Measurements from ENCODE around the gene RPL36AL.

The RPL36AL gene

GRCh38 chr14:49579841-49580240 lies 40.6 kb downstream of the RPL36AL start:
- DNase-seq = no peak

- DNase-seq = no peak
Measured at GRCh38 chr14:49578141-49578540, 42.3 kb downstream of the RPL36AL start.

GRCh38 chr14:49574038-49574437 lies 46.4 kb downstream of the RPL36AL start:
- no peak for DNase-seq

GRCh38 chr14:49569281-49569680 lies 51.1 kb downstream of the RPL36AL start:
- DNase-seq = no peak

Data from stimulated activated naive CD4-positive, alpha-beta T cell treated with Interleukin-2 at 50 U/mL for 16 hours (primary cell).